Measurements from ENCODE around the gene CHN2. TPM values are rescaled to one million over a fixed set of nuclear protein-coding genes. Genes with fewer than 3 reads are reported as not detected.

Gene CHN2
- polyA plus RNA-seq, 1 of the 3 experiments (the other 2 are of a cell fraction) = 0.02 TPM

DNA sequence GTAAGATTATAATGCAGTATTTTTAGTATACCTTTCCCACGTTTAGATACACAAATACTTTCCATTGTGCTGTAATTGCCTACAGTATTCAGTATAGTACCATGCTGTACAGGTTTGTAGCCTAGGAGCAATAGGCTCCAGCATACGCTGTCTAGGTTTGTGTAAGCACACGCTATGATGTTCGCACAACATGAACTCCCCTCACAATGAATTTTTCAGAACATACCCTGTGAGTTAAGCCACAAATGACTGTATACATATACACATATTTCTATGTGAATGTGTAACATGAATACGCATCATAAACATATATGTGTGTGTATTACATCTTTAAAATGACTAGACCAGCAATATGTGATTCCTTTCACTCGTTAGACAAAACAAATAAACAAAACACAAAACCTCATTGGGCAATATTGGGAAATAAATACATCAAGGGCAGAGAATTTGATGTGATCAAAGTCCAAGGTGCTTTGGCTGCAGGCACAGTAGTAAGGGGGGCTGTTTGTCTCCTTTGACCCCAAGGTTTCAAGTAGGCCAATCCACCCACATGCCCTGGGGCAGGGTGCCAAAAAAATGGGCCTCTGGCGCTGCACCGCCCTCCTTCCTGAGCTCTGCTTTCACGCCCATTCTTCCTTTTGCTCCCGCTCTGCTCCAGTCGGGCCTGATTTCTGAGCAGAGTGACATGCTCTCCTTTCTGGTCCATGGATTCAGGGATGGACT lies 33.9 kb downstream of the CHN2 start:
- no peaks in the 10 kb centered on the region for H3K9me2 ChIP-seq
- no peak for DNase-seq
- 79% methylated on average over 11 of the region's 11 CpGs for WGBS (ENCODE audit: low lambda C conversion rate)
- no peak overlapping the region for H2AFZ ChIP-seq (ENCODE audit: low read depth)
- no peaks in the 10 kb centered on the region for H3K27me3 ChIP-seq (ENCODE audit: insufficient read depth)
- ChIA-PET CTCF (interaction anchor here (1.1 to 3.2 kb wide), 4 partner anchors 22 to 122 kb away, joined by 3 to 16 read pairs (median 4); no protein-coding TSS in a partner anchor), POLR2A (no interaction called here)
- H3K36me3 ChIP-seq (replicated peaks in 1 of 2; ENCODE audit: control insufficient read depth in 1 of 2, insufficient read depth in 2 of 2, low read length in 1 of 2) = no peaks in the 10 kb centered on the region
- TF ChIP-seq FOSL2 (IDR thresholded peaks at IDR 0.05; ENCODE audit: borderline replicate concordance, low read depth) = no peak
- TF ChIP-seq, protein P1, sequence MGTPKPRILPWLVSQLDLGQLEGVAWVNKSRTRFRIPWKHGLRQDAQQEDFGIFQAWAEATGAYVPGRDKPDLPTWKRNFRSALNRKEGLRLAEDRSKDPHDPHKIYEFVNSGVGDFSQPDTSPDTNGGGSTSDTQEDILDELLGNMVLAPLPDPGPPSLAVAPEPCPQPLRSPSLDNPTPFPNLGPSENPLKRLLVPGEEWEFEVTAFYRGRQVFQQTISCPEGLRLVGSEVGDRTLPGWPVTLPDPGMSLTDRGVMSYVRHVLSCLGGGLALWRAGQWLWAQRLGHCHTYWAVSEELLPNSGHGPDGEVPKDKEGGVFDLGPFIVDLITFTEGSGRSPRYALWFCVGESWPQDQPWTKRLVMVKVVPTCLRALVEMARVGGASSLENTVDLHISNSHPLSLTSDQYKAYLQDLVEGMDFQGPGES (IDR thresholded peaks at IDR 0.05; ENCODE audit: low read depth, low read length) = no peak
- TF ChIP-seq RCOR1 (IDR thresholded peaks at IDR 0.05; ENCODE audit: low read length) = no peak
- no peak for TF ChIP-seq CHD2 (IDR thresholded peaks at IDR 0.05; ENCODE audit: low read length, partially characterized antibody)
- TF ChIP-seq FOXJ3 (CRISPR knock-in tag; IDR thresholded peaks at IDR 0.05) = no peak
- H3K9ac ChIP-seq = no peak overlapping the region
- H4K20me1 ChIP-seq (ENCODE audit: insufficient read depth) = no peaks in the 10 kb centered on the region
- no peaks in the 10 kb centered on the region for H3F3A ChIP-seq (replicated peaks; ENCODE audit: insufficient read depth)
- no peaks in the 10 kb centered on the region for H3K9me3 ChIP-seq
- H3K4me2 ChIP-seq = no peak overlapping the region
- H3K79me2 ChIP-seq (ENCODE audit: insufficient read depth) = no peaks in the 10 kb centered on the region
- no peak overlapping the region for H3K4me3 ChIP-seq (ENCODE audit: low read depth in 2 of 2, low read length in 1 of 2)
- H3K27ac ChIP-seq (ENCODE audit: low read depth in 2 of 2, low read length in 1 of 2) = no peak overlapping the region
- no peaks in the 10 kb centered on the region; a peak in 2 of 4 replicates for H3K4me1 ChIP-seq (ENCODE audit: control insufficient read depth in 1 of 2, insufficient read depth in 2 of 2, low read depth in 1 of 2, low read length in 1 of 2)

DNA sequence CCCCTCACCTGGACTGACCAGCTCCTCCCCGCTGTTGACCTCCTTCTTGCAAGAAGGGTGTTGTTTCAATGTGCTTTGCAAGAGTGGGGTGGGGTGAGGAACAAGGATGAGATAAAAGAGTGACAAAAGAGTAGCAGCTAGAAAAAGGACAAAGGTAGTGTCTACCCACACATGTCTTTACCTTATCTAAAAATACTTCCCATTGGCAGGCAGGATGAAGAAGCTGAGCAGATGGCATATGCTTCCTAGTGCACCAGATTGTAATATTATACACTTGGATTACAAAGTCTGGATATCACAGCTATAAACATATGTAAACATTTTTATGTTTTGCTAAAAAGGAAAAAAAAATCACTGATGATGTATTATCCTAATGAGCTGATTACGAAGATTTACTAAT lies 34.5 kb downstream of the CHN2 start:
- CTCF ChIA-PET = interaction anchor here (1.1 to 1.5 kb wide), 4 partner anchors 15 to 123 kb away, joined by 3 to 4 read pairs (median 4); no protein-coding TSS in a partner anchor
- 58% methylated on average over 2 of the region's 2 CpGs for WGBS (ENCODE audit: low lambda C conversion rate)
- no peak for TF ChIP-seq RCOR1 (IDR thresholded peaks at IDR 0.05; ENCODE audit: low read length)
- no peak for TF ChIP-seq TEAD4 (IDR thresholded peaks at IDR 0.05; ENCODE audit: borderline replicate concordance, insufficient read depth)
- TF ChIP-seq MEF2A (IDR thresholded peaks at IDR 0.05; ENCODE audit: borderline replicate concordance, low read depth) = no peak
- TF ChIP-seq GATA2 (CRISPR knock-in tag; IDR thresholded peaks at IDR 0.05) = no peak
- no peak for TF ChIP-seq NFIC (IDR thresholded peaks at IDR 0.05; ENCODE audit: borderline replicate concordance)
- no peak for TF ChIP-seq POLR2AphosphoS5 (IDR thresholded peaks at IDR 0.05; ENCODE audit: low read depth, low read length)
- TF ChIP-seq, protein P2, sequence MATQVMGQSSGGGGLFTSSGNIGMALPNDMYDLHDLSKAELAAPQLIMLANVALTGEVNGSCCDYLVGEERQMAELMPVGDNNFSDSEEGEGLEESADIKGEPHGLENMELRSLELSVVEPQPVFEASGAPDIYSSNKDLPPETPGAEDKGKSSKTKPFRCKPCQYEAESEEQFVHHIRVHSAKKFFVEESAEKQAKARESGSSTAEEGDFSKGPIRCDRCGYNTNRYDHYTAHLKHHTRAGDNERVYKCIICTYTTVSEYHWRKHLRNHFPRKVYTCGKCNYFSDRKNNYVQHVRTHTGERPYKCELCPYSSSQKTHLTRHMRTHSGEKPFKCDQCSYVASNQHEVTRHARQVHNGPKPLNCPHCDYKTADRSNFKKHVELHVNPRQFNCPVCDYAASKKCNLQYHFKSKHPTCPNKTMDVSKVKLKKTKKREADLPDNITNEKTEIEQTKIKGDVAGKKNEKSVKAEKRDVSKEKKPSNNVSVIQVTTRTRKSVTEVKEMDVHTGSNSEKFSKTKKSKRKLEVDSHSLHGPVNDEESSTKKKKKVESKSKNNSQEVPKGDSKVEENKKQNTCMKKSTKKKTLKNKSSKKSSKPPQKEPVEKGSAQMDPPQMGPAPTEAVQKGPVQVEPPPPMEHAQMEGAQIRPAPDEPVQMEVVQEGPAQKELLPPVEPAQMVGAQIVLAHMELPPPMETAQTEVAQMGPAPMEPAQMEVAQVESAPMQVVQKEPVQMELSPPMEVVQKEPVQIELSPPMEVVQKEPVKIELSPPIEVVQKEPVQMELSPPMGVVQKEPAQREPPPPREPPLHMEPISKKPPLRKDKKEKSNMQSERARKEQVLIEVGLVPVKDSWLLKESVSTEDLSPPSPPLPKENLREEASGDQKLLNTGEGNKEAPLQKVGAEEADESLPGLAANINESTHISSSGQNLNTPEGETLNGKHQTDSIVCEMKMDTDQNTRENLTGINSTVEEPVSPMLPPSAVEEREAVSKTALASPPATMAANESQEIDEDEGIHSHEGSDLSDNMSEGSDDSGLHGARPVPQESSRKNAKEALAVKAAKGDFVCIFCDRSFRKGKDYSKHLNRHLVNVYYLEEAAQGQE (IDR thresholded peaks at IDR 0.05; ENCODE audit: low read depth, low read length) = no peak
- no peak for TF ChIP-seq CHD2 (IDR thresholded peaks at IDR 0.05; ENCODE audit: low read length, partially characterized antibody)
- TF ChIP-seq SIN3A (IDR thresholded peaks at IDR 0.05; ENCODE audit: borderline replicate concordance, low read depth, low read length) = no peak
- TF ChIP-seq, protein P3, sequence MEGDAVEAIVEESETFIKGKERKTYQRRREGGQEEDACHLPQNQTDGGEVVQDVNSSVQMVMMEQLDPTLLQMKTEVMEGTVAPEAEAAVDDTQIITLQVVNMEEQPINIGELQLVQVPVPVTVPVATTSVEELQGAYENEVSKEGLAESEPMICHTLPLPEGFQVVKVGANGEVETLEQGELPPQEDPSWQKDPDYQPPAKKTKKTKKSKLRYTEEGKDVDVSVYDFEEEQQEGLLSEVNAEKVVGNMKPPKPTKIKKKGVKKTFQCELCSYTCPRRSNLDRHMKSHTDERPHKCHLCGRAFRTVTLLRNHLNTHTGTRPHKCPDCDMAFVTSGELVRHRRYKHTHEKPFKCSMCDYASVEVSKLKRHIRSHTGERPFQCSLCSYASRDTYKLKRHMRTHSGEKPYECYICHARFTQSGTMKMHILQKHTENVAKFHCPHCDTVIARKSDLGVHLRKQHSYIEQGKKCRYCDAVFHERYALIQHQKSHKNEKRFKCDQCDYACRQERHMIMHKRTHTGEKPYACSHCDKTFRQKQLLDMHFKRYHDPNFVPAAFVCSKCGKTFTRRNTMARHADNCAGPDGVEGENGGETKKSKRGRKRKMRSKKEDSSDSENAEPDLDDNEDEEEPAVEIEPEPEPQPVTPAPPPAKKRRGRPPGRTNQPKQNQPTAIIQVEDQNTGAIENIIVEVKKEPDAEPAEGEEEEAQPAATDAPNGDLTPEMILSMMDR (IDR thresholded peaks at IDR 0.05) = no peak
- no peak for TF ChIP-seq ELF1 (IDR thresholded peaks at IDR 0.05)
- no peak for TF ChIP-seq FOSL2 (IDR thresholded peaks at IDR 0.05; ENCODE audit: borderline replicate concordance, low read depth)
- TF ChIP-seq, protein P4, sequence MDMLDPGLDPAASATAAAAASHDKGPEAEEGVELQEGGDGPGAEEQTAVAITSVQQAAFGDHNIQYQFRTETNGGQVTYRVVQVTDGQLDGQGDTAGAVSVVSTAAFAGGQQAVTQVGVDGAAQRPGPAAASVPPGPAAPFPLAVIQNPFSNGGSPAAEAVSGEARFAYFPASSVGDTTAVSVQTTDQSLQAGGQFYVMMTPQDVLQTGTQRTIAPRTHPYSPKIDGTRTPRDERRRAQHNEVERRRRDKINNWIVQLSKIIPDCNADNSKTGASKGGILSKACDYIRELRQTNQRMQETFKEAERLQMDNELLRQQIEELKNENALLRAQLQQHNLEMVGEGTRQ (IDR thresholded peaks at IDR 0.05; ENCODE audit: borderline replicate concordance, low read depth, low read length) = no peak
- TF ChIP-seq RXRA (IDR thresholded peaks at IDR 0.05; ENCODE audit: borderline replicate concordance, low read depth) = no peak

More for the DNA sequence above, 34.5 kb downstream of the CHN2 start:
- H2AFZ ChIP-seq (ENCODE audit: low read depth) = no peak overlapping the region
- H3F3A ChIP-seq (replicated peaks; ENCODE audit: insufficient read depth) = no peaks in the 10 kb centered on the region
- H3K79me2 ChIP-seq (ENCODE audit: insufficient read depth) = no peaks in the 10 kb centered on the region
- H3K27ac ChIP-seq (ENCODE audit: low read depth in 2 of 2, low read length in 1 of 2) = no peak overlapping the region
- H3K27me3 ChIP-seq (ENCODE audit: insufficient read depth) = no peaks in the 10 kb centered on the region
- no peak for DNase-seq
- H3K4me2 ChIP-seq = no peak overlapping the region
- POLR2A ChIA-PET = no interaction called here
- H3K36me3 ChIP-seq (replicated peaks in 1 of 2; ENCODE audit: control insufficient read depth in 1 of 2, insufficient read depth in 2 of 2, low read length in 1 of 2) = no peaks in the 10 kb centered on the region
- no peaks in the 10 kb centered on the region; a peak in 2 of 4 replicates for H3K4me1 ChIP-seq (ENCODE audit: control insufficient read depth in 1 of 2, insufficient read depth in 2 of 2, low read depth in 1 of 2, low read length in 1 of 2)
- no peaks in the 10 kb centered on the region for H4K20me1 ChIP-seq (ENCODE audit: insufficient read depth)
- H3K9me2 ChIP-seq = no peaks in the 10 kb centered on the region
- no peaks in the 10 kb centered on the region for H3K9me3 ChIP-seq
- no peak overlapping the region for H3K9ac ChIP-seq
- no peak overlapping the region for H3K4me3 ChIP-seq (ENCODE audit: low read depth in 2 of 2, low read length in 1 of 2)
